KMS-11 (cell line): ENCODE measurements around the gene MIS18A.

Experiments used
- H2AFZ ChIP-seq: fragments of 200-600 bp; sonication (generic); 2 replicates; pipeline ENCODE4 v1.6.1; 2016; ENCODE audit warnings: antibody characterized with exemption, mixed run types, low read depth
- H3K27ac ChIP-seq: fragments of 200-600 bp; sonication (generic); 2 replicates; pipeline ENCODE4 v1.6.1; 2016; ENCODE audit warnings: mild to moderate bottlenecking, mixed run types
- H3K27me3 ChIP-seq: fragments of 200-600 bp; sonication (generic); 2 replicates; pipeline ENCODE4 v1.6.1; 2017; ENCODE audit warnings: mild to moderate bottlenecking, low read depth, mixed run types, moderate library complexity; ENCODE audit not compliant: insufficient read depth
- H3K36me3 ChIP-seq: fragments of 200-600 bp; sonication (generic); 2 replicates; pipeline ENCODE4 v1.6.1; 2017; ENCODE audit warnings: mild to moderate bottlenecking, mixed run types; ENCODE audit not compliant: insufficient read depth
- H3K4me1 ChIP-seq: fragments of 200-600 bp; sonication (generic); 2 replicates; pipeline ENCODE4 v1.6.1; 2016; ENCODE audit warnings: mild to moderate bottlenecking, low read depth, mixed run types; ENCODE audit not compliant: poor library complexity, severe bottlenecking
- H3K4me2 ChIP-seq: fragments of 200-600 bp; sonication (generic); 2 replicates; pipeline ENCODE4 v1.7.0; 2016; ENCODE audit warnings: mild to moderate bottlenecking, mixed run types
- H3K4me3 ChIP-seq: fragments of 200-600 bp; sonication (generic); IDR thresholded peaks from 2 replicates; pipeline ENCODE4 v1.6.1; 2017; ENCODE audit warnings: low read depth, low read length, mixed read lengths; ENCODE audit not compliant: insufficient read depth
- H3K79me2 ChIP-seq: fragments of 200-600 bp; sonication (generic); 2 replicates; pipeline ENCODE4 v1.6.1; 2016; ENCODE audit warnings: low read depth, mixed run types; ENCODE audit not compliant: insufficient read depth
- H3K9ac ChIP-seq: fragments of 200-600 bp; sonication (generic); 2 replicates; pipeline ENCODE4 v1.6.1; 2016; ENCODE audit warnings: mild to moderate bottlenecking, mixed run types
- H4K20me1 ChIP-seq: fragments of 200-600 bp; sonication (generic); 2 replicates; pipeline ENCODE4 v1.6.1; 2016; ENCODE audit warnings: mild to moderate bottlenecking, mixed run types; ENCODE audit not compliant: insufficient read depth
- TF ChIP-seq, protein P1 (sequence below): fragments of 200-600 bp; sonication (generic); conservative IDR thresholded peaks from 2 replicates; pipeline ENCODE4 v1.6.1; 2017; ENCODE audit warnings: low read depth, mild to moderate bottlenecking, antibody characterized with exemption, low read length, moderate library complexity, mixed read lengths

The MIS18A gene

DNA sequence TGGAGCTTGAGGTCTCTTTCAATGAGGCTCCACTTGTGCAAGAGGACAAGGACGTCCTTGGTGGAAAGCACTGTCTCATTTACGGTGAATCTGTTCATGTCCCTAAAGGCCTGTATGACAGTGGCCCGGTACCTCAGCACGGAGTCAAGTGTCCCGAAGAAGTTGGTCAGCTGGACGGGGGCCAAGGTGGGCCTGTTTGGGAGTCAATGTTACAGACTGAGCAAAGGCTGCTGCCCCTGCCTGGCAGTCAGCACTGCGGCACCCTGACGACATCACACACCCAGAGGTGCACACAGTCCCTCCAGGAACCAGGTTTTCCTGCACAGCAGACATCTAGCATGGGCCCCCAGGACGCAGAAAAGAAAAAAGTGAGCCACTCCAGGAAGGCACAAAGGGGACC, 38.9 kb upstream of the MIS18A start:
- Histone ChIP-seq H3K79me2 (no peaks in the 10 kb centered on the region), H3K9ac (no peak overlapping the region), H3K27ac (no peak overlapping the region), H3K4me3 (no peak overlapping the region), H3K27me3 (no peaks in the 10 kb centered on the region), H4K20me1 (no peaks in the 10 kb centered on the region), H3K4me1 (no peaks in the 10 kb centered on the region), H3K4me2 (no peak overlapping the region), H3K36me3 (peaks cover 14% of the 10 kb centered on the region; the same call in 1 of the 2 replicates), H2AFZ (no peak overlapping the region)
- TF ChIP-seq, protein P1, sequence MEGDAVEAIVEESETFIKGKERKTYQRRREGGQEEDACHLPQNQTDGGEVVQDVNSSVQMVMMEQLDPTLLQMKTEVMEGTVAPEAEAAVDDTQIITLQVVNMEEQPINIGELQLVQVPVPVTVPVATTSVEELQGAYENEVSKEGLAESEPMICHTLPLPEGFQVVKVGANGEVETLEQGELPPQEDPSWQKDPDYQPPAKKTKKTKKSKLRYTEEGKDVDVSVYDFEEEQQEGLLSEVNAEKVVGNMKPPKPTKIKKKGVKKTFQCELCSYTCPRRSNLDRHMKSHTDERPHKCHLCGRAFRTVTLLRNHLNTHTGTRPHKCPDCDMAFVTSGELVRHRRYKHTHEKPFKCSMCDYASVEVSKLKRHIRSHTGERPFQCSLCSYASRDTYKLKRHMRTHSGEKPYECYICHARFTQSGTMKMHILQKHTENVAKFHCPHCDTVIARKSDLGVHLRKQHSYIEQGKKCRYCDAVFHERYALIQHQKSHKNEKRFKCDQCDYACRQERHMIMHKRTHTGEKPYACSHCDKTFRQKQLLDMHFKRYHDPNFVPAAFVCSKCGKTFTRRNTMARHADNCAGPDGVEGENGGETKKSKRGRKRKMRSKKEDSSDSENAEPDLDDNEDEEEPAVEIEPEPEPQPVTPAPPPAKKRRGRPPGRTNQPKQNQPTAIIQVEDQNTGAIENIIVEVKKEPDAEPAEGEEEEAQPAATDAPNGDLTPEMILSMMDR, result no peak

DNA sequence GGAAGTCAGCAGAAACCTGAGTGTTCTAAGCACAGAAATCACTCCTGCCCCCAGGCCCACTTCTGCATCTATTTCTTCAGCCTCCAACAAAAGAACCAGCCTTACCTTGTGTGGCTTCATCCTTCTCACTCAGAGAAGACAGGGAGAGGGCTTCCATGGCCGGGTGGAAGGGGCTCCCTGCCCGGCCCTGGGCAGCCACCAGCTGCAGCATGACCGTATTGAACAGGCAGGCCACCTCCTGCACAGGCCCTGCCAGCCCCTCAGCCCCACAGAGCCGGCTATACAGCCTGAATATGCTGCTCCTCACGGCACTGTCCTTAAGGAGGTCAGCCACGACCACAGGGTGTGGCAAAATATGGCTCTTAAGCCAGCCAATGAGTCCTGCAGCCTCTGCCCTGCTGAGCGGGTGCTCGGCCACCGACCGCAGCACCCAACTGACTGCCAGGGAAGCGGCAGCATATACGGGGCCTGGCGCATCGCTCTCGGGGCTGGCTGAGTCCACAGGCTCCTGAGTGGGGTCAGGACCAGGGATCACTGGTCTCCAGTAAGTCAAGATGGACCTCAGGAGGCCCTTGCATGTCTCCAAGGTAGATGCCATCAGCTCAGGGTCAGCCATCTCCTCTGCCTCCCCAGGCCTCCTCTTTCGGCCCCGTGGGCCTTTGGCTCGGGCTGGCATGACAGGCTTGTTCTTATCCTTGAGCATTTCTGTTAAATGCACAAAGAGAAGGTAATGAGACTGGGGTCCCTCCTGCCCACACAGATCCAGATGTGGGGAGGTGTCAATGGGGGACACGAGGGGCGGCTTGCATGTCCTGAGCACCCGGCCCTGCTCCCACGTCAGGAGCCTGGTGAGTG, 37.7 kb upstream of the MIS18A start:
- Histone ChIP-seq H3K9ac (no peak overlapping the region), H3K36me3 (peaks cover 9% of the 10 kb centered on the region; the same call in 1 of the 2 replicates), H3K4me2 (no peak overlapping the region), H3K4me1 (no peaks in the 10 kb centered on the region), H3K4me3 (no peak overlapping the region), H3K27me3 (no peaks in the 10 kb centered on the region), H4K20me1 (no peaks in the 10 kb centered on the region), H3K27ac (no peak overlapping the region), H2AFZ (no peak overlapping the region), H3K79me2 (no peaks in the 10 kb centered on the region)
- TF ChIP-seq, protein P1, result no peak

DNA sequence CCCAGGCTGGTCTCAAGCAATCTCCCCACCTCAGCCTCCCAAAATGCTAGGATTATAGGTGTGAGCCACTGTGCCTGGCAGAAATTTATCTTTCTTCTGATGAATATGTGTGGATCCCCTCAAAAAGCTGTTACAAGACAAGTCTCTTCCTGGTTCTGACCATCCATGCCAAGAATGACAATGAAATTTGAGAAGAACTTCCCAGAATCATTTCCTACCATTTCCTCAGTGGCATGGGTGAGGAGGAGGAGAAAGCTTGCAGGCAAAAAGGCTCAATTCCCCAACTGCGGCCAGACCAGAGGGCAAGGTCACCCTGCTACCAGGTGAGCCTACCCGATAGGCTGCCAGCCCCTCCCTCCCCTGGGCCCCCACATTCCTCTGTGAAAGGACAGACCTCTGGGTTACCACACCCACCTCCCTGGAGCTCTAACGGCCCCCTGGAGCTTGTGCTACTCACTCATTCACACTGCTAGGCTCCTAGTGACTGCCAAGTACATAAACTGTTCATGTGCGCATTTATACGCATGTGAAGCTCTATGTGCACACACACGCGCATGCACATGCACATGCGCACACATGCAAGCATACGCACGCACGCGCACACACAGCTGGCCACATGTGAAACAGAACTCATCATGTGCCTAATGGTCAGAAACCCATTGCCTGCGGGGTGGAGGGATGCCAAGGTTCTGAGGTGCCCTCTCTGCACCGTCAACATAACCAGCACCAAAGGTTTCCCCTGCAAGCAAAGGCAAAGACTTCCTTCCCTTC, 36.8 kb upstream of the MIS18A start:
- H3K4me1 ChIP-seq, result no peaks in the 10 kb centered on the region

DNA sequence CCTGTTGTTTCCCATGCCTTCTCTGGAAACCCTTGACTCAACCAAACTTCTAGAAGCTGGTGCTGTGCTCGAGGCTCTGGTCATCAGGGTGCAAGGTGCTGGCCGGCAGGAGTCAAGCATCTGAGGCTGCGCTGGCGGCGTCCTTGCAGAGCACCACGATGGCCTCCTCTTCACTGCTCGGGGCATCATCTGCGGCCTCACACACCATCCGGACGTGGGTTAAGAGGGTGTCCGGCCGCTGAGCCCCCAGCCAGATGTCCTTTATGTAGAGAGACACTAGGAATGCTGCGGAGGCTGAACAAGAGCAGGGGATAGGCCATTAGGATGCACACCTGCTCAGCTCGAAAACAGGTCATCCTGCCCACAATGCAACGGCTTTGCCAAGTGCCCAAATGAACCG, 36.0 kb upstream of the MIS18A start:
- Histone ChIP-seq H3K4me2 (no peak overlapping the region), H3K4me1 (no peaks in the 10 kb centered on the region), H4K20me1 (no peaks in the 10 kb centered on the region), H3K36me3 (peaks cover 9% of the 10 kb centered on the region; the same call in 1 of the 2 replicates), H3K4me3 (no peak overlapping the region), H3K27ac (no peak overlapping the region), H2AFZ (no peak overlapping the region), H3K9ac (no peak overlapping the region), H3K27me3 (no peaks in the 10 kb centered on the region), H3K79me2 (no peaks in the 10 kb centered on the region)
- TF ChIP-seq, protein P1, result no peak

More for the DNA sequence above, 36.8 kb upstream of the MIS18A start:
- Histone ChIP-seq H2AFZ (no peak overlapping the region), H3K4me2 (no peak overlapping the region), H4K20me1 (no peaks in the 10 kb centered on the region), H3K9ac (no peak overlapping the region), H3K27ac (no peak overlapping the region), H3K36me3 (peaks cover 9% of the 10 kb centered on the region; the same call in 1 of the 2 replicates), H3K27me3 (no peaks in the 10 kb centered on the region), H3K4me3 (no peak overlapping the region), H3K79me2 (no peaks in the 10 kb centered on the region)
- TF ChIP-seq, protein P1, result no peak
